CMK (cell line): Measurements from ENCODE around the gene COA1.
"Not testable (repeated sequence)": the region's sequence is repeated elsewhere in the genome, so short reads cannot be mapped to it uniquely, and the experiment has no call there.

ENCODE experiments used
- DNase-seq: peaks from one replicate; pipeline ENCODE4 v3.0.0-alpha.2; 2010; ENCODE audit warnings: low read depth

Gene COA1

GRCh38 chr7:43727003-43727402, 2.3 kb downstream of the COA1 start:
- no peak for DNase-seq

DNA sequence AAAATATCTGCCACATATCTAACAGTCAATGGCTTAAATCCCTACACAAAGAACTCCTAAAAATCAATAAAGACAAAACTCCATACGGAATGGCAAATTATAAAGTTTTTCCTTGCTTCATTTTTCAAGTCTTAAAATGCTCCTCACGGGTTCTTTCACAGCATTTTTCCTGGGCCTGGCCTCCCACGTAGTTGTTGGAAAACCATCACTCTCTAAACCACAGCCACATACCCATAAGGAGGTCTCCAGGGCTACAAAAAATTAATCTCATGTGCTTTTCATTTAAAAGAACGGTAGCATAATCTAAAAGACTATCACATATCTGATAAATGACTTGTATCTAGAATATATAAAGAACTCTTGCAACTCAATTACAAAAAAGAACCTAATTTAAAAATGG, 2.9 kb downstream of the COA1 start:
- no peak for DNase-seq

DNA sequence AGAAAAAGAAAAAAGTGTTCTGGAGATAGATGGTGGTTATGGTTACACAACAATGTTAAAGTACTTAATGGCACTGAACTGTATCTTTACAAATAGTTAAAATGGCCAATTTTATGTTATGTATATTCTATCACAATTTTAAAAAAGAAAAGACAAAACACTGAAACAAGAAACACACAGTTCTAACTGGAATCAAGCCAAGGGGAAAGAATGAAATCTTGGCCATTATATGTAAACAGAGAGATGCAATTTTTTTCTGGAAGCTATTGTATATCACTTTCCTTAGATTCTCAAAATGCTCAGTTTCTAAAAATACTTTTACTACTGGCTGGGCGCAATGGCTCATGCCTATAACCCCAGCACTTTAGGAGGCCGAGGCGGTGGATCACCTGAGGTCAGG, 4.1 kb downstream of the COA1 start:
- DNase-seq = no peak

DNA sequence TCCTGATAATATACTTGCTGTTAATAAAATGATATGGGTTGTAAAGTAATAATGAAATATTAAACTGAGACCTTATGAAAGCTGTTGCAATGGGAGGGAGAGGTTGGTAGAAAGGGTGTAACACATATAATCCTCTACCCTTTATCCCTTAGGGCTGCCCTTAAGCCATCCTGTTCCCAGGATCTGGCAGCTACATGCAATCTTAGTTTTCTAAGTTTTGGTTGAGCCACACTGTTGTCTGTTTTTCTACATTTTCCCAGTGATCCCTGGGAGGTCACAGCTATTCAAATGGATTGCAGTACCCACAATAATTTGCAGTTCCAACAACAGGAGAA, 6.3 kb downstream of the COA1 start:
- no peak for DNase-seq

DNA sequence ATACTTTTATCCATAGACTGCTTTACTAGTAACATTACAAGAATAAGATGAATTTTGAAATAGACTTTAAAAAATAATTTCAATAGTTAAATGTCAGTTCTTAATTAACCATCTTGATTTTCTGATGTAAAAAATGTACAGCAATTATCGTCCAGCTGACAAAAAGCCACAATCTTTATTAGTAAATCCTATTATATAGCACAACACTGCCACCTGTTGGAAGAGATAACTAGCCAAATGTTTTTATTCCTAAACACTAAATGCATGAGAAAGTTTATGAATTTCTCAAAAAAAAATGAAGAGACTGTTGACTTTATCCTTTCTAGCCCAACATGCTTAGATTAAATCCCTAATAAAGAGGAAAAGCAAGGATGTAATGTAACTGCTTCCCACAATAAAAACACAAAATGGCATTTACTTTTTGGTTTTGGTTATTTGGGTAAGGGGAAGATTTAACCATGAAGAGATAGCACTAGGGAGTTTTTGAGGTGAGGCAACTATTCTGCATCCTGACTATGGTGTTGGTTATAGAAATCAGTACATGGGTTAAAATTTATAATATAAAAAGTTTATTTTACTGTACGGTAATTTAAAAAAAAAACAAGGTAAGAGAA, 8.0 kb downstream of the COA1 start:
- no peak for DNase-seq

- no peak for DNase-seq
Observed at GRCh38 chr7:43716598-43716997, 12.7 kb downstream of the COA1 start.

DNA sequence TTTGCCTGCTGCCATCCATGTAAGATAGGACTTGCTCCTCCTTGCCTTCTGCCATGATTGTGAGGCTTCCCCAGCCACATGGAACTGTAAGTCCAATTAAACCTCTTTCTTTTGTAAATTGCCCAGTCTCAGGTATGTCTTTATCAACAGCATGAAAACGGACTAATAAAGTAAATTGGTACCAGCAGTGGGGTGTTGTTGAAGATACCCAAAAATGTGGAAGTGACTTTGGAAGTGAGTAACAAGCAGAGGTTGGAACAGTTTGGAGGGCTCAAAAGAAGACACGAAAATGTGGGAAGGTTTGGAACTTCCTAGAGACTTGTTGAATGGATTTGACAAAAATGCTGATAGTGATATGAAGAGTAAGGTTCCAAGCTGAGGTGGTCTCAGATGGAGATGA, 13.4 kb downstream of the COA1 start:
- not testable (repeated sequence) for DNase-seq

DNA sequence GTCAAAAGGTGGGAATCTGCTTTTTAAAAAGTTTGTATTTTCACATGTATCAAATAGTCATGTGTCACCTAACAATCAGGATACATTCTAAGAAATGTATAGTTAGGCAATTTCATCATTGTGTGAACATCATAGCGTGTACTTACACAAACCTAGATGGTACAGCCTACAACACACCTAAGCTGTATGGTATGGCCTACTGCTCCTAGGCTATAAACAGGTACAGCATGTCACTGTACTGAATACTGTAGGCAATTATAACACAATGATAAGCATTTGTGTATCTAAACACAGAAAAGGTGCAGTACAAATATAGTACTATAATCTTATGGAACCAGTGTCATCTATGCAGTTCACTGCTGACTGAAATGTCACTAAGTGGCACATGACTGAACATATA, 17.8 kb downstream of the COA1 start:
- no peak for DNase-seq

DNA sequence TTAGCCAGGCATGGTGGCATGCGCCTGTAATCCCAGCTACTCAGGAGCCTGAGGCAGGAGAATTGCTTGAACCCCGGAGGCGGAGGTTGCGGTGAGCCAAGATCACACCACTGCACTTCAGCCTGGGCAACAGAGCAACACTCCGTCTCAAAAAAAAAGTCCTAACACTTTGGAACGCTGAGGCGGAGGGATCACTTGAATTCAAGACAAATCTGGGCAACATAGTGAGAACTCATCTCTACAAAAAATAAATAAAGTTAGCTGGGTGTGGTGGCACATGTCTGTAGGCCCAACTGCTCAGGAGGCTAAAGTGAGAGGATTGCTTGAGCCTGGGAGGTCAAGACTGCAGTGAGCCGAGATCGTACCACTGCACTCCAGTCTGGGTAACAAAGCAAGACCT, 21.3 kb downstream of the COA1 start:
- not testable (repeated sequence) for DNase-seq

DNA sequence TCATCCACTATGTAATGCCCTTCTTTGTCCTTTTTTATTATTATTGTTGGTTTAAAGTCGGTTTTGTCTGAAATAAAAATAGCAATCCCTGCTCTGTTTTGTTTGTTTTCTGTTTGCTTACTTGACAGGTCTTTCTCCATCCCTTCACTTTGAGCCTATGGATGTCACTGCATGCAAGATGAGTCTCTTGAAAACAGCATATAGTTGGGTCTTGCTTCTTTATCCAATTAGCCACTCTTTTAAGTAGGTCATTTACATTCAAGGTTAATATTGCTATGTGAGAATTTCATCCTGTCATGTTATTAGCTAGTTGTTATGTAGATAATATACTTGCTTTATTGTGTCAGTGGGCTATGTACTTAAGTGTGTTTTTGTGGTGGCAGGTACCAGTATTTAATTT, 25.8 kb downstream of the COA1 start:
- no peak for DNase-seq

GRCh38 chr7:43702974-43703373, 26.3 kb downstream of the COA1 start:
- no peak for DNase-seq

DNA sequence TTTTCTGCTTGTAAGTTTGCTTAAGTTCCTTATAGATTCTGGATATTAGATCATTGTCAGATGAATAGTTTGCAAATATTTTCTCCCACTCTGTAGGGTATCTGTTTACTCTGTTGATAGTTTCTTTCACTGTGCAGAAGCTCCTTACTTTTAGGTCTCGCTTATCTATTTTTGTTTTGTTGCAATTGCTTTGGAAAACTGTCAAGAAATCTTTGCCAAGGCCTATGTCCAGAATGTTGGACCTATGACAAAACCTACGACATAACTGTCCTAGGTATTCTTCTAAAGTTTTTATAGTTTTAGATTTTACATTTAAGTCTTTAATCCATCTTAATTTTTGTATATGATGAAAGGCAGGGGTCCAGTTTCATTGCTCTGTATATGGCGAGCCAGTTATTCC, 27.4 kb downstream of the COA1 start:
- no peak for DNase-seq

DNA sequence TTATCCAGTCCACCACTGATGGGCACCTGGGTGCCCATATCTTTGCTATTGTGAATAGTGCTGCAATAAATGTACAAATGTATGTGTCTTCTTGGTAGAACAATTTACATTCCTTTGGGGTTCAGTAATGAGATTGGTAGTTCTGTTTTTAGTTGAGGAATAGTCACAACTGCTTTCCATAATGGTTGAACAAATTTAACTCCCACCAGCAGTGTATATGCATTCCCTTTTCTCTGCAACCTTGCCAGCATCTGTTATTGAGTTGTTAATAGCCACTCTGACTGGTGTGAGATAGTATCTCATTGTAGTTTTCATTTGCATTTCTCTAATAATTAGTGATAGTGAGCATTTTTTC, 27.8 kb downstream of the COA1 start:
- DNase-seq = no peak

- DNase-seq = no peak
Observed at GRCh38 chr7:43700646-43701499, 28.4 kb downstream of the COA1 start.

DNA sequence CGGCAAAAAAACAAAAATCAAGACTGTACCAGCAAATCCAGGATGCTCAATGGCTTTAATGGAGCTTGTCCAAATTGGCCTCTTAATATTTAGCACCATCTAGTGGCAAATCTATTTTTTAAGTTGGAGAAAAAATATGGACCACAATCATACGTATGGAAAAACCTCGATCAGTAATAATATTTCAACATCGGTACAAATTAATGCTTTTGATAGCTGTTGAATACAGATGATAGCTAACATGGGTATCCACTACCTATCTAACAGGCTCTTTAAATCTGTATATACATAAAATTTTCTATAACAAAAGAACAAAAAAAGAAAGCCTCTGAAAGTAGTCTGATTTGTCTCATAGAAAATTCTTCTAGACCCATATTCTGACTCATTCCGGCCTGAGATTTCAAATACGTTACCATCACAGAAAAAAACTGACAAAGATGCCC, 29.2 kb downstream of the COA1 start:
- no peak for DNase-seq

- DNase-seq = no peak
Observed at GRCh38 chr7:43698460-43699255, 30.7 kb downstream of the COA1 start.

- DNase-seq = no peak
Observed at GRCh38 chr7:43697690-43698089, 31.6 kb downstream of the COA1 start.

DNA sequence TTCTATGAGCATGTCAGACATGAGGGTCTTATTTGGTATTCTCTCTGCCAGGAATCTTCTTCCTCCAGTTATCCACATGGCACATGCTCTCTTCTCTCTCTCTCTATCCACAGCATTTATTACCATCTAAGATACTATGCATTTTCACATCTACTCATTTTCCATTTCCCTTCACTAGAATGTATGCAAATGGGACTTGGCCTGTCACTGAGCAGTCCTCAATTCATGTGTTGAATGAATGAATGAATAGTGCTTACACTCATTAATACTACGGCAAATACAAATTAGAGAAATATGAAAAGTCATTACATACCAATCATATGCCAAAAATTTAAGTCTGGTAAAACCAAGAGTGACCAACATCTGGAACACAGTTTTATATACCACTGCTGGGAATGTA, 34.0 kb downstream of the COA1 start:
- DNase-seq = no peak

DNA sequence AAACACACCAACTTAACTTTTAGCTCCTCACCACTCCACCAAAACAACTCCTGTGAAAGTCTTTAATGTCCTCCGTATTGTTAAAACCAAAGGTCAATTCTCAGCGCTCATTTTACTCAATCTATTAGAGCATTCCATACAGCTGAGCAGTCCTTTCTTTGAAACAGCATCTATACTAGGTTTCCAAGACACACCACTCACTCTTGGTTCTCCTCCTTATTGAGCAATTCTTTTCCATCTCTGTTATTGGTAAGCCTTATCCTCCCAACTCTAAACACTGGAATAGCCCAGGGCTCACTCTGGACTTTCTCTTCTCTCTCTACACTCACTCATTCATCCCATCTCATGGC, 34.9 kb downstream of the COA1 start:
- DNase-seq = no peak

- DNase-seq = no peak
Observed at GRCh38 chr7:43693687-43694398, 35.5 kb downstream of the COA1 start.

GRCh38 chr7:43692582-43693373, 36.5 kb downstream of the COA1 start:
- DNase-seq = no peak

- DNase-seq = no peak
Observed at GRCh38 chr7:43691611-43692010, 37.7 kb downstream of the COA1 start.
